K562 (cell line): ENCODE data around the gene IL10RB. TPM values are rescaled to one million over a fixed set of nuclear protein-coding genes. Genes with fewer than 3 reads are reported as not detected.

Source experiments
- ARHGAP35 ChIP-seq: fragments of 450-650 bp; IDR thresholded peaks from 2 replicates; pipeline ENCODE4 v1.6.1; 2018; ENCODE audit not compliant: partially characterized antibody
- CC2D1A ChIP-seq: fragments of 450-650 bp; IDR thresholded peaks from 2 replicates; pipeline ENCODE4 v1.6.1; 2017; ENCODE audit warnings: mild to moderate bottlenecking
- KDM2B ChIP-seq: fragments of 250-450 bp; sonication (Bioruptor Pico); IDR thresholded peaks from 2 replicates; pipeline ENCODE4 v1.8.0; 2021; ENCODE audit warnings: mild to moderate bottlenecking, moderate library complexity
- PCBP1 ChIP-seq: fragments of 200-400 bp; formaldehyde crosslinking; IDR thresholded peaks from 2 replicates; pipeline ENCODE4 v1.6.1; 2018; ENCODE audit warnings: mild to moderate bottlenecking, low read depth, low read length; ENCODE audit not compliant: poor library complexity, severe bottlenecking
- RBBP5 ChIP-seq: fragments of 200-600 bp; sonication (generic); IDR thresholded peaks from 2 replicates; pipeline ENCODE4 v1.6.1; 2012; ENCODE audit warnings: borderline replicate concordance, mild to moderate bottlenecking, low read length, control low read depth, inconsistent platforms; ENCODE audit not compliant: insufficient read depth, poor library complexity, severe bottlenecking
- RBM17 ChIP-seq: fragments of 200-400 bp; formaldehyde crosslinking; IDR thresholded peaks from 2 replicates; pipeline ENCODE4 v1.6.1; 2017; ENCODE audit warnings: low read depth, mild to moderate bottlenecking, low read length, borderline replicate concordance
- RHOXF2B ChIP-seq: fragments of 250-450 bp; sonication (Bioruptor Pico); conservative IDR thresholded peaks from 2 replicates; pipeline ENCODE4 v1.5.1; 2021
- RNF2 ChIP-seq: sonication (generic); IDR thresholded peaks from 2 replicates; pipeline ENCODE4 v1.6.1; 2016
- ZBTB7A ChIP-seq: IDR thresholded peaks from 2 replicates; pipeline ENCODE4 v1.6.1; 2011; ENCODE audit warnings: low read depth, mild to moderate bottlenecking, low read length, moderate library complexity, borderline replicate concordance; ENCODE audit not compliant: control insufficient read depth
- ZNF165 ChIP-seq: fragments of 250-450 bp; sonication (Bioruptor Pico); IDR thresholded peaks from 2 replicates; pipeline ENCODE4 v1.4.0; 2020; ENCODE audit warnings: borderline replicate concordance
- ZNF175 ChIP-seq: fragments of 200-800 bp; sonication (Bioruptor generic); IDR thresholded peaks from 2 replicates; pipeline ENCODE4 v1.6.1; 2016; ENCODE audit warnings: low read depth, mild to moderate bottlenecking, missing genetic modification characterization, missing compliant biosample characterization
- ZNF347 ChIP-seq: fragments of 450-650 bp; formaldehyde crosslinking; IDR thresholded peaks from 2 replicates; pipeline ENCODE4 v1.4.0; 2020; ENCODE audit warnings: low read depth, mild to moderate bottlenecking, moderate library complexity
- ZNF668 ChIP-seq: fragments of 250-450 bp; sonication (Bioruptor Pico); IDR thresholded peaks from 2 replicates; pipeline ENCODE4 v1.8.0; 2022; ENCODE audit warnings: mild to moderate bottlenecking, inconsistent platforms
- polyA plus RNA-seq, 8 experiments: library from polyadenylated mRNA; depleted of rRNA in 4 of 8; stranded (reverse) in 5 of 8; unstranded in 3 of 8; fragments of >200 nt; fragmentation: Nextera tagmentation in 2 of 8; fragmentation: Illumina TruSeq in 1 of 8; extraction: Ambion mirVana in 2 of 8; extraction: Trizol in 1 of 8; gene quantifications; 2 replicates each; pipeline versions ENCODE4 v1.2.1 to v1.2.3, GENCODE V29; 2011 to 2014; ENCODE audit warnings: inconsistent platforms in 1 of 8, missing spikeins in 1 of 8
- total RNA-seq, 7 experiments: library from RNA; depleted of rRNA in 6 of 7; stranded (reverse); fragments of >200 nt in 6 of 7; fragmentation: Illumina TruSeq in 2 of 7; extraction: Trizol in 2 of 7; gene quantifications; 2 replicates each; pipeline versions ENCODE4 v1.2.1 to v1.2.3, GENCODE V29; 2011 to 2021; ENCODE audit warnings: low replicate concordance in 1 of 7
- TF ChIP-seq, protein P1 (sequence below): fragments of 450-650 bp; IDR thresholded peaks from 2 replicates; pipeline ENCODE4 v1.6.1; 2018; ENCODE audit not compliant: partially characterized antibody
- TF ChIP-seq, protein P2 (sequence below): sonication (generic); formaldehyde crosslinking; IDR thresholded peaks from 2 replicates; pipeline ENCODE4 v1.8.0; 2022; ENCODE audit warnings: mild to moderate bottlenecking, low read depth, missing genetic modification reagents
- TF ChIP-seq, protein P3 (sequence below): sonication (generic); formaldehyde crosslinking; IDR thresholded peaks from 2 replicates; pipeline ENCODE4 v1.8.0; 2022; ENCODE audit warnings: mild to moderate bottlenecking, missing genetic modification reagents, borderline replicate concordance
- TF ChIP-seq, protein P4 (sequence below): fragments of 250-450 bp; sonication (Bioruptor Pico); IDR thresholded peaks from 2 replicates; pipeline ENCODE4 v1.8.0; 2022; ENCODE audit warnings: inconsistent platforms, mild to moderate bottlenecking, moderate library complexity, borderline replicate concordance

IL10RB gene
- total and polyA plus RNA-seq, 9 of the 15 experiments (the other 6 are each of a cell fraction or from before 2014, with no cell fraction given): 10.9 to 33.8 (median 23.0) TPM

DNA sequence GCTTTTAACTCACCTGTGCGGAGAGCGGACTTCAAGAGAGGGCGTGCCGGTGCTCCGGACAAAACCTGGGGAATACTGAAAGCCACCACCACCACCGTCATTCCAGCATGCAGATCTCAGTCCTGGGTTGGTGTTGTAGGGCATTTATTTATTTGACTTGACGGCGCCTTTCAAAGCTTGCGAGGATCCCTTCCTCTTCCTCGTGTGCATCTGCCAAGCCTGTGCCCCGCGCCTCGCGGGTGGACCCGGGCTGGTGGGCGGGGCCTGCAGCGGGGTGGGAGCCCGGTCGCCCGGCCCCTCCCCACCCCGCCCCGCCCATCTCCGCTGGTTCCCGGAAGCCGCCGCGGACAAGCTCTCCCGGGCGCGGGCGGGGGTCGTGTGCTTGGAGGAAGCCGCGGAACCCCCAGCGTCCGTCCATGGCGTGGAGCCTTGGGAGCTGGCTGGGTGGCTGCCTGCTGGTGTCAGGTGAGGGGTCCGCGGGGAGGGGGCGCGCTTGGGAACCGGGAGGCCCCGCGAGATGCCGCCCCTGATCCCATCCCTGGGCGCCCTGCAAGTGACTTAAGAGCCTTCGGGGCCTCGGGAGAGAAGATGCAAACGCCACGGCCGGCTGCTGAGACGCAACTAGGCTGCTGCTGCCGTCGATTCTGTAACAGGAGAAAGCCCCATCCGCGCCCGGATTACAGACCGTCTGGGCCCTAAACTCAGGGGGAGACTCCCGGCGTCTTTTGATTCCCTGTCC lies at the start of gene IL10RB (continued):
- TF ChIP-seq, protein P1, sequence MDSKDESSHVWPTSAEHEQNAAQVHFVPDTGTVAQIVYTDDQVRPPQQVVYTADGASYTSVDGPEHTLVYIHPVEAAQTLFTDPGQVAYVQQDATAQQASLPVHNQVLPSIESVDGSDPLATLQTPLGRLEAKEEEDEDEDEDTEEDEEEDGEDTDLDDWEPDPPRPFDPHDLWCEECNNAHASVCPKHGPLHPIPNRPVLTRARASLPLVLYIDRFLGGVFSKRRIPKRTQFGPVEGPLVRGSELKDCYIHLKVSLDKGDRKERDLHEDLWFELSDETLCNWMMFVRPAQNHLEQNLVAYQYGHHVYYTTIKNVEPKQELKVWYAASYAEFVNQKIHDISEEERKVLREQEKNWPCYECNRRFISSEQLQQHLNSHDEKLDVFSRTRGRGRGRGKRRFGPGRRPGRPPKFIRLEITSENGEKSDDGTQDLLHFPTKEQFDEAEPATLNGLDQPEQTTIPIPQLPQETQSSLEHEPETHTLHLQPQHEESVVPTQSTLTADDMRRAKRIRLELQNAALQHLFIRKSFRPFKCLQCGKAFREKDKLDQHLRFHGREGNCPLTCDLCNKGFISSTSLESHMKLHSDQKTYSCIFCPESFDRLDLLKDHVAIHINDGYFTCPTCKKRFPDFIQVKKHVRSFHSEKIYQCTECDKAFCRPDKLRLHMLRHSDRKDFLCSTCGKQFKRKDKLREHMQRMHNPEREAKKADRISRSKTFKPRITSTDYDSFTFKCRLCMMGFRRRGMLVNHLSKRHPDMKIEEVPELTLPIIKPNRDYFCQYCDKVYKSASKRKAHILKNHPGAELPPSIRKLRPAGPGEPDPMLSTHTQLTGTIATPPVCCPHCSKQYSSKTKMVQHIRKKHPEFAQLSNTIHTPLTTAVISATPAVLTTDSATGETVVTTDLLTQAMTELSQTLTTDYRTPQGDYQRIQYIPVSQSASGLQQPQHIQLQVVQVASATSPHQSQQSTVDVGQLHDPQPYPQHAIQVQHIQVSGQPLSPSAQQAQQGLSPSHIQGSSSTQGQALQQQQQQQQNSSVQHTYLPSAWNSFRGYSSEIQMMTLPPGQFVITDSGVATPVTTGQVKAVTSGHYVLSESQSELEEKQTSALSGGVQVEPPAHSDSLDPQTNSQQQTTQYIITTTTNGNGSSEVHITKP: no peak
- TF ChIP-seq ZNF165 (CRISPR knock-in tag) (no peak), RNF2 (no peak), ARHGAP35 (no peak), ZBTB7A (peak; percentile 94), KDM2B (CRISPR knock-in tag) (no peak), RBBP5 (peak; percentile 89), ZNF175 (no peak), CC2D1A (no peak), ZNF347 (CRISPR knock-in tag) (no peak), PCBP1 (peak; percentile 75), RBM17 (no peak), ZNF668 (CRISPR knock-in tag) (no peak), RHOXF2B (no peak)
- TF ChIP-seq, protein P2, sequence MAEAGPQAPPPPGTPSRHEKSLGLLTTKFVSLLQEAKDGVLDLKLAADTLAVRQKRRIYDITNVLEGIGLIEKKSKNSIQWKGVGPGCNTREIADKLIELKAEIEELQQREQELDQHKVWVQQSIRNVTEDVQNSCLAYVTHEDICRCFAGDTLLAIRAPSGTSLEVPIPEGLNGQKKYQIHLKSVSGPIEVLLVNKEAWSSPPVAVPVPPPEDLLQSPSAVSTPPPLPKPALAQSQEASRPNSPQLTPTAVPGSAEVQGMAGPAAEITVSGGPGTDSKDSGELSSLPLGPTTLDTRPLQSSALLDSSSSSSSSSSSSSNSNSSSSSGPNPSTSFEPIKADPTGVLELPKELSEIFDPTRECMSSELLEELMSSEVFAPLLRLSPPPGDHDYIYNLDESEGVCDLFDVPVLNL (CRISPR knock-in tag): no peak
- TF ChIP-seq, protein P3, sequence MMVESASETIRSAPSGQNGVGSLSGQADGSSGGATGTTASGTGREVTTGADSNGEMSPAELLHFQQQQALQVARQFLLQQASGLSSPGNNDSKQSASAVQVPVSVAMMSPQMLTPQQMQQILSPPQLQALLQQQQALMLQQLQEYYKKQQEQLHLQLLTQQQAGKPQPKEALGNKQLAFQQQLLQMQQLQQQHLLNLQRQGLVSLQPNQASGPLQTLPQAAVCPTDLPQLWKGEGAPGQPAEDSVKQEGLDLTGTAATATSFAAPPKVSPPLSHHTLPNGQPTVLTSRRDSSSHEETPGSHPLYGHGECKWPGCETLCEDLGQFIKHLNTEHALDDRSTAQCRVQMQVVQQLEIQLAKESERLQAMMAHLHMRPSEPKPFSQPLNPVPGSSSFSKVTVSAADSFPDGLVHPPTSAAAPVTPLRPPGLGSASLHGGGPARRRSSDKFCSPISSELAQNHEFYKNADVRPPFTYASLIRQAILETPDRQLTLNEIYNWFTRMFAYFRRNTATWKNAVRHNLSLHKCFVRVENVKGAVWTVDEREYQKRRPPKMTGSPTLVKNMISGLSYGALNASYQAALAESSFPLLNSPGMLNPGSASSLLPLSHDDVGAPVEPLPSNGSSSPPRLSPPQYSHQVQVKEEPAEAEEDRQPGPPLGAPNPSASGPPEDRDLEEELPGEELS (CRISPR knock-in tag): no peak
- TF ChIP-seq, protein P4, sequence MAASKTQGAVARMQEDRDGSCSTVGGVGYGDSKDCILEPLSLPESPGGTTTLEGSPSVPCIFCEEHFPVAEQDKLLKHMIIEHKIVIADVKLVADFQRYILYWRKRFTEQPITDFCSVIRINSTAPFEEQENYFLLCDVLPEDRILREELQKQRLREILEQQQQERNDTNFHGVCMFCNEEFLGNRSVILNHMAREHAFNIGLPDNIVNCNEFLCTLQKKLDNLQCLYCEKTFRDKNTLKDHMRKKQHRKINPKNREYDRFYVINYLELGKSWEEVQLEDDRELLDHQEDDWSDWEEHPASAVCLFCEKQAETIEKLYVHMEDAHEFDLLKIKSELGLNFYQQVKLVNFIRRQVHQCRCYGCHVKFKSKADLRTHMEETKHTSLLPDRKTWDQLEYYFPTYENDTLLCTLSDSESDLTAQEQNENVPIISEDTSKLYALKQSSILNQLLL (CRISPR knock-in tag): no peak
